ENCODE results near the gene EDAR. TPM values are rescaled to one million over a fixed set of nuclear protein-coding genes. Genes with fewer than 3 reads are reported as not detected.

EDAR gene
- polyA plus RNA-seq, 1 of the 3 experiments (the other 2 are of a cell fraction) = not detected

DNA sequence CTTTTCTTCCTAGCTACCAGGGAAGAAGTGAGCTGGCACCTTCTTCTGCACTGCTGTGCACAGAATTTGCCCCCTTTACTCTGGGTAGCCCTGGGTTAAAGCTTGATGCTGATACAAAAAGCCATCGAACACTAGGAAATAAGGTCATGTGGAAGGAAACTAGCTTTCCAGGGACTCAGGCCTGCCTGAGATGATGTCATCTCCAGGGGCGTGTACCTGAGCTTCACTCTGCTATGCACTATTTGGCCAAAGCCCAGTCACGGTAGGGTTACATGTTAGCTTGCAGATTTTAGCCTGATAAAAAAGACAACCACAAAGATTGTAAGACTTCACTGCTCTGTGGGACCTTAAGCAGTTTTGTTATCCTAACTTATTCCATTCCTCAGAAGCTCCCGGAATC lies 20.4 kb downstream of the EDAR start:
- TF ChIP-seq NFIC (IDR thresholded peaks at IDR 0.05; ENCODE audit: borderline replicate concordance) = no peak
- no peak for TF ChIP-seq FOXJ3 (CRISPR knock-in tag; IDR thresholded peaks at IDR 0.05)
- no peak for TF ChIP-seq RCOR1 (IDR thresholded peaks at IDR 0.05; ENCODE audit: low read length)
- no peak for TF ChIP-seq EP300 (IDR thresholded peaks at IDR 0.05; ENCODE audit: borderline replicate concordance in 1 of 2, low read depth in 1 of 2, low read length in 1 of 2)
- no peak for TF ChIP-seq ELF1 (IDR thresholded peaks at IDR 0.05)
- TF ChIP-seq RXRA (IDR thresholded peaks at IDR 0.05; ENCODE audit: borderline replicate concordance, low read depth) = no peak
- TF ChIP-seq YY1 (IDR thresholded peaks at IDR 0.05; ENCODE audit: low read depth) = no peak
- Histone ChIP-seq H3K4me2 (no peak overlapping the region), H3K27ac (ENCODE audit: low read depth in 2 of 2, low read length in 1 of 2) (no peak overlapping the region), H3K4me3 (ENCODE audit: low read depth in 2 of 2, low read length in 1 of 2) (no peak overlapping the region), H3K9me3 (no peaks in the 10 kb centered on the region), H3K9ac (no peak overlapping the region), H3K79me2 (ENCODE audit: insufficient read depth) (no peaks in the 10 kb centered on the region), H3K36me3 (replicated peaks in 1 of 2; ENCODE audit: control insufficient read depth in 1 of 2, insufficient read depth in 2 of 2, low read length in 1 of 2) (no peaks in the 10 kb centered on the region), H2AFZ (ENCODE audit: low read depth) (no peak overlapping the region), H3F3A (replicated peaks; ENCODE audit: insufficient read depth) (no peaks in the 10 kb centered on the region), H3K4me1 (ENCODE audit: control insufficient read depth in 1 of 2, insufficient read depth in 2 of 2, low read depth in 1 of 2, low read length in 1 of 2) (peaks cover 0 to 2% of the 10 kb centered on the region in 2 experiments; a peak in 1 of 4 replicates), H4K20me1 (ENCODE audit: insufficient read depth) (no peaks in the 10 kb centered on the region), H3K27me3 (ENCODE audit: insufficient read depth) (no peaks in the 10 kb centered on the region; the same call in 1 of the 2 replicates), H3K9me2 (no peaks in the 10 kb centered on the region)
- ChIA-PET CTCF (interaction anchor here (1.2 kb wide), 1 partner anchor 40 kb away, joined by 5 read pairs; no protein-coding TSS in a partner anchor), POLR2A (no interaction called here)
- 63% methylated on average over 4 of the region's 4 CpGs for WGBS (ENCODE audit: low lambda C conversion rate)
- DNase-seq = no peak

DNA sequence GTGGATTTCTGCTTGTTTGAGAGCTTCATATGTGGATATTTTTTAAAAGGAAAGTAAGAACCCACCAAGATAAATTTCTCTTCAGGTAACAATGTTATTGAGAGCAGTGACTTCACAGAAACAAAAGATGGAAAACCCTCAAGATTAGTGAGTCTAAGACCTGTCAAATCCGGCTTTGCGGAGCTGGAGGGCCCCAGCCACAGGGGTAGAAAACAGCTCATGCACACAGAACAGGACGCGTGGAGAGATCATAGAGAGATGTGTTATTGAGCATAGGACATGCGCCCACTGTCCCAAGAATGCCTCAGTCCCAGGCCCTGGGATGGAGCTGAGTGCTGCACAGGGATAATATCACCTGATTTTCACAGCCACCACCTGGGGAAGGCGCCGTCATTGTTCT lies 21.3 kb downstream of the EDAR start:
- Histone ChIP-seq H3K4me2 (no peak overlapping the region), H3K9ac (no peak overlapping the region), H3K27ac (ENCODE audit: low read depth in 2 of 2, low read length in 1 of 2) (no peak overlapping the region), H2AFZ (ENCODE audit: low read depth) (no peak overlapping the region), H3K9me3 (no peaks in the 10 kb centered on the region), H3K79me2 (ENCODE audit: insufficient read depth) (no peaks in the 10 kb centered on the region), H4K20me1 (ENCODE audit: insufficient read depth) (no peaks in the 10 kb centered on the region), H3F3A (replicated peaks; ENCODE audit: insufficient read depth) (no peaks in the 10 kb centered on the region), H3K27me3 (ENCODE audit: insufficient read depth) (no peaks in the 10 kb centered on the region; the same call in 1 of the 2 replicates), H3K4me1 (ENCODE audit: control insufficient read depth in 1 of 2, insufficient read depth in 2 of 2, low read depth in 1 of 2, low read length in 1 of 2) (peaks cover 0 to 3% of the 10 kb centered on the region in 2 experiments; a peak in 1 of 4 replicates), H3K36me3 (replicated peaks in 1 of 2; ENCODE audit: control insufficient read depth in 1 of 2, insufficient read depth in 2 of 2, low read length in 1 of 2) (no peaks in the 10 kb centered on the region), H3K4me3 (ENCODE audit: low read depth in 2 of 2, low read length in 1 of 2) (no peak overlapping the region), H3K9me2 (no peaks in the 10 kb centered on the region)
- DNase-seq = no peak
- 61% methylated on average over 7 of the region's 7 CpGs for WGBS (ENCODE audit: low lambda C conversion rate)
- ChIA-PET POLR2A (no interaction called here), CTCF (interaction anchor here (1.2 to 1.3 kb wide), 2 partner anchors 21 to 39 kb away, joined by 4 to 5 read pairs; partner anchors contain the start of gene EDAR)
- TF ChIP-seq FOXJ3 (CRISPR knock-in tag; IDR thresholded peaks at IDR 0.05) = no peak
- TF ChIP-seq YY1 (IDR thresholded peaks at IDR 0.05; ENCODE audit: low read depth) = no peak
- TF ChIP-seq, protein P1, sequence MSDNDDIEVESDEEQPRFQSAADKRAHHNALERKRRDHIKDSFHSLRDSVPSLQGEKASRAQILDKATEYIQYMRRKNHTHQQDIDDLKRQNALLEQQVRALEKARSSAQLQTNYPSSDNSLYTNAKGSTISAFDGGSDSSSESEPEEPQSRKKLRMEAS (IDR thresholded peaks at IDR 0.05; ENCODE audit: low read depth) = no peak
- TF ChIP-seq ELF1 (IDR thresholded peaks at IDR 0.05) = no peak
- TF ChIP-seq, protein P2, sequence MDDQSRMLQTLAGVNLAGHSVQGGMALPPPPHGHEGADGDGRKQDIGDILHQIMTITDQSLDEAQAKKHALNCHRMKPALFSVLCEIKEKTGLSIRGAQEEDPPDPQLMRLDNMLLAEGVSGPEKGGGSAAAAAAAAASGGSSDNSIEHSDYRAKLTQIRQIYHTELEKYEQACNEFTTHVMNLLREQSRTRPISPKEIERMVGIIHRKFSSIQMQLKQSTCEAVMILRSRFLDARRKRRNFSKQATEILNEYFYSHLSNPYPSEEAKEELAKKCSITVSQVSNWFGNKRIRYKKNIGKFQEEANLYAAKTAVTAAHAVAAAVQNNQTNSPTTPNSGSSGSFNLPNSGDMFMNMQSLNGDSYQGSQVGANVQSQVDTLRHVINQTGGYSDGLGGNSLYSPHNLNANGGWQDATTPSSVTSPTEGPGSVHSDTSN (IDR thresholded peaks at IDR 0.05) = no peak
- TF ChIP-seq NFIC (IDR thresholded peaks at IDR 0.05; ENCODE audit: borderline replicate concordance) = no peak
- TF ChIP-seq JUND (IDR thresholded peaks at IDR 0.05) = no peak
- no peak for TF ChIP-seq TAF1 (IDR thresholded peaks at IDR 0.05; ENCODE audit: borderline replicate concordance, low read depth, low read length)
- no peak for TF ChIP-seq RCOR1 (IDR thresholded peaks at IDR 0.05; ENCODE audit: low read length)
